GM12865 (cell line): ENCODE data around the gene CDC42BPB.

Experiments
- DNase-seq: peaks from one replicate; pipeline ENCODE4 v3.0.0; 2010; ENCODE audit warnings: low read depth
- H3K4me3 ChIP-seq: 2 replicates; pipeline ENCODE4 v1.5.1; 2011; ENCODE audit warnings: mild to moderate bottlenecking, low read depth, low read length, control low read depth
- CTCF ChIP-seq: IDR thresholded peaks from 2 replicates; pipeline ENCODE4 v1.5.1; 2011; ENCODE audit warnings: low read length, control low read depth, low read depth, inconsistent platforms; ENCODE audit not compliant: insufficient read depth; ENCODE audit errors: missing control alignments

CDC42BPB gene

GRCh38 chr14:103087343-103087835, 30.0 kb upstream of the CDC42BPB start:
- H3K4me3 ChIP-seq: no peak overlapping the region
- no peak for TF ChIP-seq CTCF
- DNase-seq: no peak

- no peak overlapping the region for H3K4me3 ChIP-seq
- no peak for DNase-seq
- TF ChIP-seq CTCF: no peak
Observed at GRCh38 chr14:103086771-103087342, 29.5 kb upstream of the CDC42BPB start.

- DNase-seq: no peak
- TF ChIP-seq CTCF: no peak
- no peak overlapping the region for H3K4me3 ChIP-seq
Observed at GRCh38 chr14:103085106-103086091, 28.1 kb upstream of the CDC42BPB start.

- no peak for TF ChIP-seq CTCF
- no peak for DNase-seq
- no peak within 1 kb of the TSS for H3K4me3 ChIP-seq
Observed at GRCh38 chr14:103084021-103084919, 26.9 kb upstream of the CDC42BPB start, which contains the start of gene LBHD2. LBHD2 (plus strand) TSS chr14:103084210; CDS start chr14:103086013, 1,803 bp downstream.

GRCh38 chr14:103081951-103082350, 24.6 kb upstream of the CDC42BPB start:
- TF ChIP-seq CTCF: no peak
- H3K4me3 ChIP-seq: no peak overlapping the region
- DNase-seq: no peak

GRCh38 chr14:103078860-103079587, 21.7 kb upstream of the CDC42BPB start:
- DNase-seq: no peak
- TF ChIP-seq CTCF: no peak
- H3K4me3 ChIP-seq: no peak overlapping the region
